Liver (tissue), 9 donors: Measurements from ENCODE around the gene ANGPT4. TPM values are rescaled to one million over a fixed set of nuclear protein-coding genes. Genes with fewer than 3 reads are reported as not detected.

Experiments
- DNase-seq: peaks from one replicate; pipeline ENCODE4 v3.0.0-alpha.2; 2017; ENCODE audit warnings: low spot score
- H3K27ac ChIP-seq, 2 donors: one replicate each; pipeline ENCODE4 v1.7.0; 2013; ENCODE audit warnings: inconsistent platforms in 2 of 2, low read length in 2 of 2, control low read depth in 1 of 2, low read depth in 1 of 2, mild to moderate bottlenecking in 1 of 2
- H3K27me3 ChIP-seq, 4 donors: one replicate each; pipeline versions ENCODE4 v1.6.1 to v1.7.0; 2013; ENCODE audit warnings: low read length in 3 of 4, inconsistent platforms in 1 of 4, mild to moderate bottlenecking in 1 of 4, moderate library complexity in 1 of 4; ENCODE audit not compliant: control insufficient read depth in 4 of 4, insufficient read depth in 4 of 4
- H3K36me3 ChIP-seq, 4 donors: one replicate each; pipeline versions ENCODE4 v1.6.1 to v1.7.0; 2013; ENCODE audit warnings: low read length in 3 of 4, mild to moderate bottlenecking in 3 of 4, low read depth in 1 of 4, moderate library complexity in 1 of 4; ENCODE audit not compliant: control insufficient read depth in 4 of 4, insufficient read depth in 3 of 4
- H3K4me1 ChIP-seq, 4 donors: one replicate each; pipeline versions ENCODE4 v1.6.1 to v1.7.0; 2013; ENCODE audit warnings: low read length in 3 of 4, mild to moderate bottlenecking in 3 of 4, moderate library complexity in 1 of 4; ENCODE audit not compliant: control insufficient read depth in 4 of 4, insufficient read depth in 4 of 4
- H3K4me3 ChIP-seq, 3 donors: one replicate each; pipeline versions ENCODE4 v1.6.1 to v1.7.0; 2013; ENCODE audit warnings: low read length in 3 of 3, control low read depth in 1 of 3, low read depth in 1 of 3, mild to moderate bottlenecking in 1 of 3
- H3K9ac ChIP-seq, 2 donors: one replicate each; pipeline ENCODE4 v1.7.0; 2013; ENCODE audit warnings: low read length in 2 of 2, mild to moderate bottlenecking in 2 of 2, moderate library complexity in 2 of 2, control low read depth in 1 of 2, low read depth in 1 of 2
- H3K9me3 ChIP-seq, 4 donors: one replicate each; pipeline versions ENCODE4 v1.6.1 to v1.7.0; 2013; ENCODE audit warnings: low read length in 3 of 4; ENCODE audit not compliant: control insufficient read depth in 4 of 4
- EGR1 ChIP-seq, 2 donors: IDR thresholded peaks; 2 replicates each; pipeline ENCODE4 v1.6.1; 2016 to 2018; ENCODE audit warnings: antibody characterized with exemption in 2 of 2, low read depth in 2 of 2
- FOXA1 ChIP-seq: IDR thresholded peaks from 2 replicates; pipeline ENCODE4 v1.6.1; 2016; ENCODE audit warnings: antibody characterized with exemption
- FOXA2 ChIP-seq: IDR thresholded peaks from 2 replicates; pipeline ENCODE4 v1.6.1; 2016; ENCODE audit warnings: antibody characterized with exemption
- GABPA ChIP-seq, 2 donors: IDR thresholded peaks in 1 of 2; conservative IDR thresholded peaks in 1 of 2; 2 replicates each; pipeline ENCODE4 v1.6.1; 2016; ENCODE audit warnings: antibody characterized with exemption in 2 of 2, mild to moderate bottlenecking in 1 of 2, moderate library complexity in 1 of 2
- HNF4A ChIP-seq, 2 donors: conservative IDR thresholded peaks; 2 replicates each; pipeline ENCODE4 v1.6.1; 2016; ENCODE audit warnings: antibody characterized with exemption in 2 of 2, mild to moderate bottlenecking in 2 of 2
- HNF4G ChIP-seq: IDR thresholded peaks from 2 replicates; pipeline ENCODE4 v1.6.1; 2016; ENCODE audit warnings: antibody characterized with exemption
- JUND ChIP-seq, 2 donors: IDR thresholded peaks; 2 replicates each; pipeline ENCODE4 v1.6.1; 2016; ENCODE audit warnings: antibody characterized with exemption in 2 of 2
- NR2F2 ChIP-seq: IDR thresholded peaks from 2 replicates; pipeline ENCODE4 v1.6.1; 2016; ENCODE audit warnings: antibody characterized with exemption
- RAD21 ChIP-seq, 2 donors: IDR thresholded peaks; 2 replicates each; pipeline ENCODE4 v1.6.1; 2016; ENCODE audit warnings: antibody characterized with exemption in 2 of 2, mild to moderate bottlenecking in 2 of 2
- RXRA ChIP-seq, 2 donors: IDR thresholded peaks; 2 replicates each; pipeline ENCODE4 v1.6.1; 2017 to 2018; ENCODE audit warnings: antibody characterized with exemption in 2 of 2, mild to moderate bottlenecking in 1 of 2
- SP1 ChIP-seq: IDR thresholded peaks from 2 replicates; pipeline ENCODE4 v1.6.1; 2018; ENCODE audit warnings: antibody characterized with exemption, mild to moderate bottlenecking
- TAF1 ChIP-seq: conservative IDR thresholded peaks from 2 replicates; pipeline ENCODE4 v1.6.1; 2016; ENCODE audit warnings: antibody characterized with exemption, mild to moderate bottlenecking
- YY1 ChIP-seq: IDR thresholded peaks from 2 replicates; pipeline ENCODE4 v1.6.1; 2016; ENCODE audit warnings: antibody characterized with exemption, mild to moderate bottlenecking
- WGBS: extraction: QIAGEN DNeasy Blood & Tissue Kit; methylation state at CpG from one replicate; pipeline ENCODE4 v1.1.7; 2013; 5-methylcytosine and 5-hydroxymethylcytosine counted together
- polyA plus RNA-seq, 2 donors: library from polyadenylated mRNA; stranded (reverse) in 1 of 2; unstranded in 1 of 2; fragments of 200-250 nt in 1 of 2; fragments of >200 nt in 1 of 2; fragmentation: Nextera tagmentation in 1 of 2; extraction: Ambion mirVana in 1 of 2; gene quantifications; one replicate each; pipeline versions ENCODE4 v1.2.1 to v1.2.3, GENCODE V29; 2013 to 2015
- total RNA-seq, 2 donors: library from RNA; depleted of rRNA; stranded (reverse); fragments of >200 nt; gene quantifications; one replicate each; pipeline ENCODE4 v1.2.3, GENCODE V29; 2014
- TF ChIP-seq, protein P1 (sequence below): IDR thresholded peaks from 2 replicates; pipeline ENCODE4 v1.6.1; 2016; ENCODE audit warnings: antibody characterized with exemption, mild to moderate bottlenecking
- TF ChIP-seq, protein P2 (sequence below): IDR thresholded peaks from 2 replicates; pipeline ENCODE4 v1.6.1; 2016; ENCODE audit warnings: antibody characterized with exemption
- TF ChIP-seq, protein P3 (sequence below): fragments of 150-350 bp; IDR thresholded peaks from 2 replicates; pipeline ENCODE4 v1.5.1; 2017; ENCODE audit warnings: improper control_type of control experiment, low read depth, low read length; ENCODE audit not compliant: missing input control
- TF ChIP-seq, protein P4 (sequence below): IDR thresholded peaks from 2 replicates; pipeline ENCODE4 v1.6.1; 2016; ENCODE audit warnings: antibody characterized with exemption
- donor health status: healthy.
- donor health status: healthy.
- donor health status: healthy.
- donor health status: healthy.
- donor health status: healthy.

Gene ANGPT4
- total and polyA plus RNA-seq, 4 donors, result 0.05 to 0.13 (median 0.08) TPM

DNA sequence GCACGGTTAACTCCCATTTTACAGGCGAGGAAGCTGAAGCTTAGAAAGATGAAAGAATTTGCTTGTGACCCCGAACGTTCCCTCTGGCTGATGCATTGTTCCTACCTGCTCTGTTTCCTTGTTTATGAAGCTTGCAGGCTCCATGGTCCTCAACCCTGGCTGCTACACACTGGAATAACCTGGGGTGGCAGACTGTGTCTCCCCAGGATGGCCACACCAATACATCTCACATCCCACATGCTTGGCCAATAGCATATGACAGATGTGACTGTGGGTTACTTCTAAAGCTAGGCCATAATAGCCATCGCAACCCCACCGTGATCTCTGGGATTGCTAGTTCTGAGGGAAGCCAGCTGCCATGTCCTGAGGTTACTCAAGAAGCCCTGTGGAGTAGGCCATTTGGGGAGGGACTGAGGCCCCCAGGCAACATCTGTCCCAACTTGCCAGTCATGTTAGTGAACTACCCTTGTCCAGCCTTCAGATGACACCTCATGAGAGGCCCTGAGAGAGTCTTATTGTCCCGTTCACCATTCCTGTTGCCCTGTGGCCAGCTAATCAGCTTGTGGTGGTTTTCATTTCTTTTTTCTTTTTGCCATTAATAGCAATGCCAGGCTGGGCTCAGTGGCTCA is 89.3 kb downstream of the ANGPT4 start:
- Histone ChIP-seq H3K27ac (no peak overlapping the region), H3K4me1 (no peaks in the 10 kb centered on the region), H3K4me3 (no peak overlapping the region), H3K9me3 (no peaks in the 10 kb centered on the region), H3K36me3 (no peaks in the 10 kb centered on the region), H3K9ac (no peak overlapping the region), H3K27me3 (no peaks in the 10 kb centered on the region)
- TF ChIP-seq JUND (IDR thresholded peaks at IDR 0.05) (no peak), GABPA (IDR thresholded peaks at IDR 0.05 in 1 of 2, conservative IDR thresholded peaks at IDR 0.05 in 1 of 2) (no peak), EGR1 (IDR thresholded peaks at IDR 0.05; ENCODE audit: low read depth in 2 of 2) (no peak), YY1 (no peak)
- TF ChIP-seq, protein P1, sequence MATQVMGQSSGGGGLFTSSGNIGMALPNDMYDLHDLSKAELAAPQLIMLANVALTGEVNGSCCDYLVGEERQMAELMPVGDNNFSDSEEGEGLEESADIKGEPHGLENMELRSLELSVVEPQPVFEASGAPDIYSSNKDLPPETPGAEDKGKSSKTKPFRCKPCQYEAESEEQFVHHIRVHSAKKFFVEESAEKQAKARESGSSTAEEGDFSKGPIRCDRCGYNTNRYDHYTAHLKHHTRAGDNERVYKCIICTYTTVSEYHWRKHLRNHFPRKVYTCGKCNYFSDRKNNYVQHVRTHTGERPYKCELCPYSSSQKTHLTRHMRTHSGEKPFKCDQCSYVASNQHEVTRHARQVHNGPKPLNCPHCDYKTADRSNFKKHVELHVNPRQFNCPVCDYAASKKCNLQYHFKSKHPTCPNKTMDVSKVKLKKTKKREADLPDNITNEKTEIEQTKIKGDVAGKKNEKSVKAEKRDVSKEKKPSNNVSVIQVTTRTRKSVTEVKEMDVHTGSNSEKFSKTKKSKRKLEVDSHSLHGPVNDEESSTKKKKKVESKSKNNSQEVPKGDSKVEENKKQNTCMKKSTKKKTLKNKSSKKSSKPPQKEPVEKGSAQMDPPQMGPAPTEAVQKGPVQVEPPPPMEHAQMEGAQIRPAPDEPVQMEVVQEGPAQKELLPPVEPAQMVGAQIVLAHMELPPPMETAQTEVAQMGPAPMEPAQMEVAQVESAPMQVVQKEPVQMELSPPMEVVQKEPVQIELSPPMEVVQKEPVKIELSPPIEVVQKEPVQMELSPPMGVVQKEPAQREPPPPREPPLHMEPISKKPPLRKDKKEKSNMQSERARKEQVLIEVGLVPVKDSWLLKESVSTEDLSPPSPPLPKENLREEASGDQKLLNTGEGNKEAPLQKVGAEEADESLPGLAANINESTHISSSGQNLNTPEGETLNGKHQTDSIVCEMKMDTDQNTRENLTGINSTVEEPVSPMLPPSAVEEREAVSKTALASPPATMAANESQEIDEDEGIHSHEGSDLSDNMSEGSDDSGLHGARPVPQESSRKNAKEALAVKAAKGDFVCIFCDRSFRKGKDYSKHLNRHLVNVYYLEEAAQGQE, result no peak
- 95% methylated on average over 7 of the region's 7 CpGs for WGBS
- DNase-seq, result no peak

DNA sequence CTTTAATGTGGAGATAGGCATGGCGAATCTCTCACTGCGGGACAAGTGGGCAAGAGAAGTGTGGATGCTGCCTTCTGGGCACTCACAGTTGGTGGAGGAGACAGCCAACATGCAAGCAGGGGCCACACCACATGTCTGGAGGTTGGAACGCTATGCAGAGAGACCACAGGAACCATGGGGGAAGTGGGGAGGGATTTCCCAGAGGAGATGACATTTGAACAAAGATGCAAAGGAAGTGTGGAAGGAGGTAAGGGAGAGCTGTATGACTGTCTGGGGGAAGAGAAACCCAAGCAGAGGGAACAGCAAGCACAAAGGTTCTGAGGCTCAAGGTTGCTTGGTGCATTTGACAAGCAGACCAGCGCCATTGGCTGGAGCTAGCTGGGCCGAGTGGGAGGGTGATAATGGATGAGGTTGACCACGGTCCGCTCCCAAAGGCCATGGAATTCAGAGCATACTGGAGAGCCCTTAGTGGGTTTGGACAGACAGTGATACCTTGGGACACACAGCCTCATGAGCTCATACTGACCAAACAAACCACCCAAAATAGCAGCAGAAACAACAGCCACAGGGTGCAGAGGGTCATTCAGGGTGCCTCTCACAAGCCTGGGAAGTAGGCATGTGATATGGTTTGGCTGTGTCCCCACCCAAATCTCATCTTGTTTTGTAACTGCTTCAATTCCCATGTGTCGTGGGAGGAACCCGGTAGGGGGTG is 90.3 kb downstream of the ANGPT4 start:
- Histone ChIP-seq H3K27me3 (no peaks in the 10 kb centered on the region), H3K4me1 (no peaks in the 10 kb centered on the region), H3K4me3 (no peak overlapping the region), H3K27ac (no peak overlapping the region), H3K9ac (no peak overlapping the region), H3K36me3 (no peaks in the 10 kb centered on the region), H3K9me3 (no peaks in the 10 kb centered on the region)
- no peak for DNase-seq
- WGBS, result 89% methylated on average over 9 of the region's 9 CpGs
- TF ChIP-seq GABPA (IDR thresholded peaks at IDR 0.05 in 1 of 2, conservative IDR thresholded peaks at IDR 0.05 in 1 of 2), result no peak

DNA sequence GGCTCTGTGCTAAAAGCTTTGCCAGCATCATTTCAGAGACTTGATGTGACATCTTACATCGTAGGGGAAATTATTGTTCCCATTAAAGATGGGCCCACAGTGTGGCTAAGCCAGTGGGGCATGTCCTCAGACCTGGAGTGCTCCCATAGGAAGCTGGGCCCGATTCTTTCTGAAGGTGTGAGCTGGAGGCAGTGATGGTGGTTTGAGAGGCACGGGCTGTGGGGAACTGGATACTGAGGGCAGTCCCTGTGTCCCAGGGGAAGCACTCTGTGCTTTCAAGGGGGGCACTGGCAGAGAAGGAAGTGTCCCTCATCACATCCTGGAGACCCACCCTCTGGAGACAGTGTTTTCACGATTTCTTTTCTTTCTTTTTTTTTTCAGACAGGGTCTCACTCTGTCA is 91.2 kb downstream of the ANGPT4 start:
- no peaks in the 10 kb centered on the region for H3K4me1 ChIP-seq
- H3K27ac ChIP-seq, result no peak overlapping the region
- H3K36me3 ChIP-seq, result no peaks in the 10 kb centered on the region
- H3K9me3 ChIP-seq, result no peaks in the 10 kb centered on the region
- 86% methylated on average over 4 of the region's 4 CpGs for WGBS
- no peaks in the 10 kb centered on the region for H3K27me3 ChIP-seq
- DNase-seq, result no peak
- H3K4me3 ChIP-seq, result no peak overlapping the region
- H3K9ac ChIP-seq, result no peak overlapping the region
- no peak for TF ChIP-seq TAF1
- TF ChIP-seq RXRA (IDR thresholded peaks at IDR 0.05), result no peak
- no peak for TF ChIP-seq RAD21 (IDR thresholded peaks at IDR 0.05)
- TF ChIP-seq, protein P2, sequence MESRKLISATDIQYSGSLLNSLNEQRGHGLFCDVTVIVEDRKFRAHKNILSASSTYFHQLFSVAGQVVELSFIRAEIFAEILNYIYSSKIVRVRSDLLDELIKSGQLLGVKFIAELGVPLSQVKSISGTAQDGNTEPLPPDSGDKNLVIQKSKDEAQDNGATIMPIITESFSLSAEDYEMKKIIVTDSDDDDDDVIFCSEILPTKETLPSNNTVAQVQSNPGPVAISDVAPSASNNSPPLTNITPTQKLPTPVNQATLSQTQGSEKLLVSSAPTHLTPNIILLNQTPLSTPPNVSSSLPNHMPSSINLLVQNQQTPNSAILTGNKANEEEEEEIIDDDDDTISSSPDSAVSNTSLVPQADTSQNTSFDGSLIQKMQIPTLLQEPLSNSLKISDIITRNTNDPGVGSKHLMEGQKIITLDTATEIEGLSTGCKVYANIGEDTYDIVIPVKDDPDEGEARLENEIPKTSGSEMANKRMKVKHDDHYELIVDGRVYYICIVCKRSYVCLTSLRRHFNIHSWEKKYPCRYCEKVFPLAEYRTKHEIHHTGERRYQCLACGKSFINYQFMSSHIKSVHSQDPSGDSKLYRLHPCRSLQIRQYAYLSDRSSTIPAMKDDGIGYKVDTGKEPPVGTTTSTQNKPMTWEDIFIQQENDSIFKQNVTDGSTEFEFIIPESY, result no peak
- TF ChIP-seq JUND (IDR thresholded peaks at IDR 0.05), result no peak
- TF ChIP-seq GABPA (IDR thresholded peaks at IDR 0.05 in 1 of 2, conservative IDR thresholded peaks at IDR 0.05 in 1 of 2), result no peak
- TF ChIP-seq FOXA1, result no peak
- TF ChIP-seq HNF4A (conservative IDR thresholded peaks at IDR 0.05), result no peak
- TF ChIP-seq, protein P3, sequence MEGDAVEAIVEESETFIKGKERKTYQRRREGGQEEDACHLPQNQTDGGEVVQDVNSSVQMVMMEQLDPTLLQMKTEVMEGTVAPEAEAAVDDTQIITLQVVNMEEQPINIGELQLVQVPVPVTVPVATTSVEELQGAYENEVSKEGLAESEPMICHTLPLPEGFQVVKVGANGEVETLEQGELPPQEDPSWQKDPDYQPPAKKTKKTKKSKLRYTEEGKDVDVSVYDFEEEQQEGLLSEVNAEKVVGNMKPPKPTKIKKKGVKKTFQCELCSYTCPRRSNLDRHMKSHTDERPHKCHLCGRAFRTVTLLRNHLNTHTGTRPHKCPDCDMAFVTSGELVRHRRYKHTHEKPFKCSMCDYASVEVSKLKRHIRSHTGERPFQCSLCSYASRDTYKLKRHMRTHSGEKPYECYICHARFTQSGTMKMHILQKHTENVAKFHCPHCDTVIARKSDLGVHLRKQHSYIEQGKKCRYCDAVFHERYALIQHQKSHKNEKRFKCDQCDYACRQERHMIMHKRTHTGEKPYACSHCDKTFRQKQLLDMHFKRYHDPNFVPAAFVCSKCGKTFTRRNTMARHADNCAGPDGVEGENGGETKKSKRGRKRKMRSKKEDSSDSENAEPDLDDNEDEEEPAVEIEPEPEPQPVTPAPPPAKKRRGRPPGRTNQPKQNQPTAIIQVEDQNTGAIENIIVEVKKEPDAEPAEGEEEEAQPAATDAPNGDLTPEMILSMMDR, result no peak
- TF ChIP-seq, protein P4, sequence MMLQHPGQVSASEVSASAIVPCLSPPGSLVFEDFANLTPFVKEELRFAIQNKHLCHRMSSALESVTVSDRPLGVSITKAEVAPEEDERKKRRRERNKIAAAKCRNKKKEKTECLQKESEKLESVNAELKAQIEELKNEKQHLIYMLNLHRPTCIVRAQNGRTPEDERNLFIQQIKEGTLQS, result no peak
- TF ChIP-seq EGR1 (IDR thresholded peaks at IDR 0.05; ENCODE audit: low read depth in 2 of 2), result no peak
- TF ChIP-seq NR2F2, result no peak
- no peak for TF ChIP-seq FOXA2
- TF ChIP-seq HNF4G, result no peak
- no peak for TF ChIP-seq SP1
